C4-2B (cell line): Measurements from ENCODE around the gene RASSF7.

ENCODE experiments used
- H3K27ac ChIP-seq: fragments of 450-650 bp; 2 replicates; pipeline ENCODE4 v1.5.1; 2017
- CTCF ChIP-seq: fragments of 450-650 bp; conservative IDR thresholded peaks from 2 replicates; pipeline ENCODE4 v1.5.1; 2017; ENCODE audit warnings: mild to moderate bottlenecking
- ZFX ChIP-seq: fragments of 450-650 bp; IDR thresholded peaks from 2 replicates; pipeline ENCODE4 v1.6.1; 2017

RASSF7 gene

GRCh38 chr11:601573-602245 lies 40.9 kb downstream of the RASSF7 start:
- H3K27ac ChIP-seq = no peak overlapping the region
- TF ChIP-seq ZFX (no peak), CTCF (no peak)

- no peak for TF ChIP-seq ZFX
These were observed 42.4 kb downstream of the RASSF7 start for GRCh38 chr11:603154-603553.

GRCh38 chr11:605286-606129 lies 44.7 kb downstream of the RASSF7 start:
- H3K27ac ChIP-seq = peak overlapping the region; percentile 36
- no peak for TF ChIP-seq ZFX
- no peak for TF ChIP-seq CTCF

More at GRCh38 chr11:603154-603553, 42.4 kb downstream of the RASSF7 start:
- no peak overlapping the region for H3K27ac ChIP-seq

- peak overlapping the region; percentile 36 for H3K27ac ChIP-seq
- no peak for TF ChIP-seq ZFX
- TF ChIP-seq CTCF = no peak
These were observed 45.5 kb downstream of the RASSF7 start for GRCh38 chr11:606245-606644.

GRCh38 chr11:607020-607780 lies 46.4 kb downstream of the RASSF7 start:
- no peak for TF ChIP-seq CTCF
- TF ChIP-seq ZFX = no peak
- H3K27ac ChIP-seq = peak overlapping the region; percentile 36; the same call in 1 of the 2 replicates

- TF ChIP-seq ZFX (no peak), CTCF (no peak)
- no peak overlapping the region for H3K27ac ChIP-seq
These were observed 47.3 kb downstream of the RASSF7 start for GRCh38 chr11:607971-608659.

- no peak overlapping the region for H3K27ac ChIP-seq
- TF ChIP-seq ZFX = no peak
- TF ChIP-seq CTCF = no peak
These were observed 48.1 kb downstream of the RASSF7 start for GRCh38 chr11:608791-609251.
